Bronchial epithelial cell (primary cell): ENCODE measurements around the gene STOML1. TPM values are rescaled to one million over a fixed set of nuclear protein-coding genes. Genes with fewer than 3 reads are reported as not detected.

Experiments
- DNase-seq: peaks from one replicate; pipeline ENCODE4 v3.0.0-alpha.2; 2010; ENCODE audit warnings: low read depth
- FAIRE-seq: peaks from 2 replicates; lab custom pipeline; 2011; peaks lifted over from hg19 to GRCh38; lab: Jason Lieb, UNC
- H3K27me3 ChIP-seq: 2 replicates; pipeline ENCODE4 v1.5.1; 2011; ENCODE audit warnings: low read length; ENCODE audit not compliant: control insufficient read depth, insufficient read depth
- H3K36me3 ChIP-seq: 2 replicates; pipeline ENCODE4 v1.5.1; 2011; ENCODE audit warnings: low read length; ENCODE audit not compliant: control insufficient read depth, insufficient read depth
- H3K4me3 ChIP-seq: 2 replicates; pipeline ENCODE4 v1.5.1; 2011; ENCODE audit warnings: mild to moderate bottlenecking, low read depth, low read length, control low read depth
- CTCF ChIP-seq: IDR thresholded peaks from 2 replicates; pipeline ENCODE4 v1.5.1; 2011; ENCODE audit warnings: mild to moderate bottlenecking, moderate library complexity, low read length, control low read depth, inconsistent platforms; ENCODE audit not compliant: insufficient read depth, severe bottlenecking
- total RNA-seq: library from RNA; depleted of rRNA; stranded (reverse); fragments of >200 nt; gene quantifications from 2 replicates; pipeline ENCODE4 v1.2.1, GENCODE V29; 2014

Gene STOML1
- total RNA-seq, 1 donor from 2014 or later, result 9.5 TPM

DNA sequence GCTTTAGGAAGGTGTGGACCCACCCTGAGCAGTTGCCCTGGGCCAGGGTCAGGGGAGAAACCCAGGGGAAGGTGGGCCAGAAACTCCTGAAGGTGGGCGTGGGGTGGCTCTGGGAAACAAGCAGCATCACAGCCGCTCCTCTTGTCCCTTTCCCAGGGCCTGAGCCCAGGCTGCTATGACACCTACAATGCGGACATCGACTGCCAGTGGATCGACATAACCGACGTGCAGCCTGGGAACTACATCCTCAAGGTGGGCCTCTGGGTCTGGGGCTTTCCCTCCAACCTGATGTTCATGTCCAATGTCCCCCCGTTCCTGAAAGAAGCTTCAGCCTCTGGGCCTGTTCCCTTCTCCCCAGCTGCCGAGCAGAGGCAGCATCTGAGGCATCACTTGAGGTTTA is 44.4 kb downstream of the STOML1 start:
- no peak for FAIRE-seq

GRCh38 chr15:73946795-73947370 is 45.2 kb downstream of the STOML1 start:
- no peak for TF ChIP-seq CTCF
- no peaks in the 10 kb centered on the region for H3K36me3 ChIP-seq
- peak; percentile 60 for FAIRE-seq

More for the DNA sequence above, 44.4 kb downstream of the STOML1 start:
- Histone ChIP-seq H3K4me3 (no peak overlapping the region), H3K27me3 (no peaks in the 10 kb centered on the region), H3K36me3 (no peaks in the 10 kb centered on the region)
- no peak for TF ChIP-seq CTCF
- DNase-seq, result no peak

DNA sequence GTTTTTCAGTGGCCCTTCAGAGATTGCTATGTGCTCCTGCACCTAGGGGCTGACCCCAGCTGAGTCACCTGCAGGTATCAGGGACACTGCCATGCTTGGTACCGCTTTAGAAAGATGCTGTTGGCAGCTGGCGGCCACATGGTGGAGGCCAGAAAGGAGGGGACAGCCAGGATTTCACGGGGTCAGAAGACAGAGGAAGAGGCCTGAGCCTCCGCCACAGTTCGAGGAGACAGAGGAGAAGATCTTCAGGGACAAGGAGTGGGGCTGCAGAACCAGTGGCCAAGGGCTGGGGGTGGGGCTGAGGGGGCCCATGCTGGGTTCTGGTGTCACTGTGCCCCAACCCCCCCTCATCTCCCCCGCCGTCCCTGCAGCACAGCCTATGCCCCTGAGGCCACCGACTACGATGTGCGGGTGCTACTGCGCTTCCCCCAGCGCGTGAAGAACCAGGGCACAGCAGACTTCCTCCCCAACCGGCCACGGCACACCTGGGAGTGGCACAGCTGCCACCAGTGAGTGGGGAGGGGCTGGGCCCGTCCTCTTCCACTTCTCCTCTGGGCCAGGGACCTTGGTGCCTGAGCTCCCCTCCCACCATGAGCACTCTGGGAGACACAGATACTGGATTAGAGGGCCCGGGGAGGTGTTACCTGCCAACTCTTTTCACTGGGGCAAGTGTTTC is 45.9 kb downstream of the STOML1 start:
- DNase-seq, result no peak
- no peak for TF ChIP-seq CTCF
- Histone ChIP-seq H3K27me3 (no peaks in the 10 kb centered on the region), H3K4me3 (no peak overlapping the region), H3K36me3 (no peaks in the 10 kb centered on the region)
- FAIRE-seq, result no peak

More at GRCh38 chr15:73946795-73947370, 45.2 kb downstream of the STOML1 start:
- H3K4me3 ChIP-seq, result no peak overlapping the region
- H3K27me3 ChIP-seq, result no peaks in the 10 kb centered on the region
- no peak for DNase-seq

- Histone ChIP-seq H3K36me3 (no peaks in the 10 kb centered on the region), H3K4me3 (no peak overlapping the region), H3K27me3 (no peaks in the 10 kb centered on the region)
- DNase-seq, result no peak
- no peak for TF ChIP-seq CTCF
- no peak for FAIRE-seq
These were observed 47.0 kb downstream of the STOML1 start for GRCh38 chr15:73945130-73945508.

- no peak overlapping the region for H3K4me3 ChIP-seq
- no peaks in the 10 kb centered on the region for H3K36me3 ChIP-seq
- TF ChIP-seq CTCF, result no peak
- FAIRE-seq (no peak), DNase-seq (no peak)
- H3K27me3 ChIP-seq, result no peaks in the 10 kb centered on the region
These were observed 47.6 kb downstream of the STOML1 start for GRCh38 chr15:73944161-73945129.
